Measurements from ENCODE around the gene RABGGTA. TPM values are rescaled to one million over a fixed set of nuclear protein-coding genes. Genes with fewer than 3 reads are reported as not detected.

RABGGTA gene
- total and polyA plus RNA-seq, 2 experiments from 2014 or later: 29.3 to 34.9 TPM

DNA sequence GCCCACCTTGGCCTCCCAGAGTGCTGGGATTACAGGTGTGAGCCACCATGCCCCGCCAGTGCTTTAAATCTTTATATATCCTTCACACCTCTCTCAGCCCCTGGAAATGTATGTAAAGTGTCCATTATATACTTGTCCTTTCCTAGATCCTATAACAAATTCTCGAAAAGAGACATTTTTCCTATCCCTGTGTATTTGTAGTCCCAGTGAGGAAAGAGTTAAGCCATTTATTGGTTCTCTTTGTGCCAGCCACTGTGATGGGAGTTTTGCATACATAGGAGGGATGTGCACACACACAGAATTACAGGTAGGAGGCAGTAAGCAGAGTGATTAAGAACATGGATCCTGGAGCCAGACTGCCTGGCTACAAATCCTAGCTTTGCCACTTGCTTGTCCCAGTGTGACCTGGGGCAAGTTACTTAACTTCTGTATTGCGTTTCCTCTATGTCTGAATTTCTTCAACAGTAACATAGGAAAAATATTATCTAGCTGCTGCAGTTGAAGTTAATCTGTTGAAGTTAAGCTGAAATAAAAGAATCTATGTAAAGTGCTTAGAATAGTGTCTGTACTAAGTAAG is 2.1 kb upstream of the RABGGTA start:
- no peaks in the 10 kb centered on the region for H3F3A ChIP-seq (ENCODE audit: insufficient read depth)
- H3K9me3 ChIP-seq (ENCODE audit: low read depth): no peaks in the 10 kb centered on the region
- no peak overlapping the region for H2AFZ ChIP-seq
- no peak overlapping the region for H3K27ac ChIP-seq
- no peak overlapping the region for H3K9ac ChIP-seq
- H3K36me3 ChIP-seq (ENCODE audit: low read depth): no peaks in the 10 kb centered on the region
- H4K20me1 ChIP-seq (ENCODE audit: insufficient read depth): no peaks in the 10 kb centered on the region
- 66 to 74% methylated on average over 3 of the region's 3 CpGs for WGBS, 2 experiments (ENCODE audit: low coverage in 1 of 2, low lambda C conversion rate in 2 of 2, missing lambda C conversion rate in 2 of 2)
- in situ Hi-C loops (cut with MboI): no loop called here
- peak; percentile 22 for DNase-seq
- H3K4me2 ChIP-seq (ENCODE audit: unreplicated experiment): no peak overlapping the region
- no peaks in the 10 kb centered on the region for H3K27me3 ChIP-seq (replicated peaks; ENCODE audit: insufficient read depth)
- no peak overlapping the region for H3K4me3 ChIP-seq
- TF ChIP-seq EZH2 (IDR thresholded peaks at IDR 0.05; ENCODE audit: insufficient read depth, poor library complexity, severe bottlenecking) (no peak), EZH2phosphoT487 (IDR thresholded peaks at IDR 0.05; ENCODE audit: insufficient read depth, low read depth) (no peak)
- H3K79me2 ChIP-seq (ENCODE audit: insufficient read depth): peaks cover 5% of the 10 kb centered on the region; the same call in 1 of the 2 replicates
- H3K4me1 ChIP-seq (ENCODE audit: insufficient read depth): peaks cover 3% of the 10 kb centered on the region; the same call in 1 of the 2 replicates
- H3K9me2 ChIP-seq (ENCODE audit: insufficient read depth): no peaks in the 10 kb centered on the region

DNA sequence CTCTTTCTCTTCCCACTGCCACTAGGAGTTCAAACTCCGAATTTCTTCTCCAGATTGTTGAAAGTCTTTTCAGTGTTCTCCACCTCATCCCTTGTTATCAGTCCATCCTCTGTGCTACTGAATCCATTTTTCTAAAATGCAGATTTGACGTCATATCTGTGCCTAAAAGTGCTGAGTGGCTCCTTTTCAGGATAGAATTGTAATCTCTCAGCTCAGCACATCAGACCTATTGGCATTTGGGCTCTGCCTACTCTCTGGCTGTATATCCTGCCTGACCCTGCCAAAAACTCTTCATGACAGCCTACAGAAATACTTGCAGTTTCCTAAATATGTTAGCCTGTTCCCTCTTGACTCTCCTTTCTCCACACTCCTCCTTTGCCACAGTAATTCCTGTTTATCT is 1.1 kb upstream of the RABGGTA start:
- Histone ChIP-seq H4K20me1 (ENCODE audit: insufficient read depth) (no peaks in the 10 kb centered on the region), H2AFZ (no peak overlapping the region), H3K79me2 (ENCODE audit: insufficient read depth) (peaks cover 5% of the 10 kb centered on the region; the same call in 1 of the 2 replicates), H3K9me2 (ENCODE audit: insufficient read depth) (no peaks in the 10 kb centered on the region), H3K4me1 (ENCODE audit: insufficient read depth) (peaks cover 3% of the 10 kb centered on the region; the same call in 1 of the 2 replicates), H3K9me3 (ENCODE audit: low read depth) (no peaks in the 10 kb centered on the region), H3K27me3 (replicated peaks; ENCODE audit: insufficient read depth) (no peaks in the 10 kb centered on the region), H3K4me3 (no peak overlapping the region), H3F3A (ENCODE audit: insufficient read depth) (no peaks in the 10 kb centered on the region), H3K36me3 (ENCODE audit: low read depth) (no peaks in the 10 kb centered on the region), H3K27ac (no peak overlapping the region), H3K9ac (no peak overlapping the region), H3K4me2 (ENCODE audit: unreplicated experiment) (no peak overlapping the region)
- TF ChIP-seq EZH2 (IDR thresholded peaks at IDR 0.05; ENCODE audit: insufficient read depth, poor library complexity, severe bottlenecking) (no peak), EZH2phosphoT487 (IDR thresholded peaks at IDR 0.05; ENCODE audit: insufficient read depth, low read depth) (no peak)
- WGBS, 2 experiments (ENCODE audit: low coverage in 1 of 2, low lambda C conversion rate in 2 of 2, missing lambda C conversion rate in 2 of 2): 96% methylated on average over 2 of the region's 2 CpGs
- in situ Hi-C loops (cut with MboI): no loop called here
- no peak for DNase-seq

DNA sequence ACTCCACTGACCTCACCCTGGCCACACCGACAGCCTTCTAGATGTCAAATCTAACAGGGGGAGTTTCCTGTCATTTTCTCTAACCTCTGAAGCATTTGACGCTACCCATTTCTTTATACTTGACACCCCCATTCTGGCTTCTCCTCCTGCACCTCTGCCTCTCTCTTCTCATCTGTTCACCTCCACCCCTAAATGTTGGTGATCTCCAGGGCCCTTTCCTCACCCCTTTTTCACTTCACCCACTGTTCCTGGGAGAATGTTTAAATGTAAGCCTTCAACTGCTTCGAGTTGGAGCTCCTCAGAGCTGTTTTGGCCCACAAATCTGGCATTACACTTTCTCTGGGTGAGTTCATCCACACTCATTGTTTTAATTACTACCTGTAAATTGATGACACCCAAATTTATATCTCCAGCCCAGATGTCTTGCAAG is 452 bp upstream of the RABGGTA start:
- H3K9me3 ChIP-seq (ENCODE audit: low read depth): no peaks in the 10 kb centered on the region
- WGBS, 2 experiments (ENCODE audit: low coverage in 1 of 2, low lambda C conversion rate in 2 of 2, missing lambda C conversion rate in 2 of 2): 3 to 5% methylated on average over 3 of the region's 3 CpGs
- peak overlapping the region; percentile 87 for H3K4me2 ChIP-seq (ENCODE audit: unreplicated experiment)
- no peaks in the 10 kb centered on the region for H3K36me3 ChIP-seq (ENCODE audit: low read depth)
- TF ChIP-seq EZH2phosphoT487 (IDR thresholded peaks at IDR 0.05; ENCODE audit: insufficient read depth, low read depth): no peak
- TF ChIP-seq EZH2 (IDR thresholded peaks at IDR 0.05; ENCODE audit: insufficient read depth, poor library complexity, severe bottlenecking): no peak
- H3K9ac ChIP-seq: peak overlapping the region; percentile 98
- peak overlapping the region; percentile 88 for H3K4me3 ChIP-seq
- H3F3A ChIP-seq (ENCODE audit: insufficient read depth): no peaks in the 10 kb centered on the region
- peak overlapping the region; percentile 92 for H2AFZ ChIP-seq
- H3K9me2 ChIP-seq (ENCODE audit: insufficient read depth): no peaks in the 10 kb centered on the region
- no peak for DNase-seq
- no peak overlapping the region for H3K27ac ChIP-seq
- H4K20me1 ChIP-seq (ENCODE audit: insufficient read depth): no peaks in the 10 kb centered on the region
- H3K79me2 ChIP-seq (ENCODE audit: insufficient read depth): peaks cover 5% of the 10 kb centered on the region; the same call in 1 of the 2 replicates
- H3K4me1 ChIP-seq (ENCODE audit: insufficient read depth): peaks cover 3% of the 10 kb centered on the region; the same call in 1 of the 2 replicates
- H3K27me3 ChIP-seq (replicated peaks; ENCODE audit: insufficient read depth): no peaks in the 10 kb centered on the region
- in situ Hi-C loops (cut with MboI): no loop called here

DNA sequence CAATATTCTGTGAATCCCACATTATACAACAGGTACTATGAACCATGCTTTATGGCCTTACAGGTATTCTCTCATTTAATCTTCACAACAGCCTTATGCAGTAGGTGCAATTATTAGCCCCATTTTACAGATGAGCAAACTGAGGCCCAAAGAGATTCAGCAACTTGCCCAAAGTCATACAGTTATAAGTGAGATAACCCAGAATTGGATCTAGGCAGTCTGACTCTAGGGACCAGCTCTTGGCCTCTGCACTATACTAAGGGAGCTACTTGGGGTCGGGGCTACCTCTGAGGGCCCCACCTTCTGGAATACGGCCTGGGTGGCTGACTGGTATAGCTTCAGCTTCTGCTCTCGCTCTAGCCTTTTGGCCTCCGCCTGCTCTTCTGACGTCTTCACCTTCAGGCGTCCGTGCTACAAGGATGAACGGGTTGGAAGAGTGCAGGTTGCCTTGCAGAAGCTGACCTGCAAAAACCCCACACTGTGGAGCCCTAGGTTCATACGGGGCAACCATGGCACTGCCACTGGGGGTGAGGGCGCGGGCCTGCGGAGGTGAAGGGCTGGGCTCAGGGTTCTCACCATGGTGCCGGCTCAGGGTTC is 762 bp downstream of the RABGGTA start:
- Histone ChIP-seq H3K27ac (no peak overlapping the region), H3K9ac (peak overlapping the region; percentile 98), H3K9me3 (ENCODE audit: low read depth) (no peaks in the 10 kb centered on the region), H3K4me3 (peak overlapping the region; percentile 88), H3K27me3 (replicated peaks; ENCODE audit: insufficient read depth) (no peaks in the 10 kb centered on the region), H4K20me1 (ENCODE audit: insufficient read depth) (no peaks in the 10 kb centered on the region), H3K4me2 (ENCODE audit: unreplicated experiment) (peak overlapping the region; percentile 87), H3K4me1 (ENCODE audit: insufficient read depth) (peaks cover 3% of the 10 kb centered on the region; the same call in 1 of the 2 replicates), H3K79me2 (ENCODE audit: insufficient read depth) (peaks cover 5% of the 10 kb centered on the region; the same call in 1 of the 2 replicates), H3K9me2 (ENCODE audit: insufficient read depth) (no peaks in the 10 kb centered on the region), H3F3A (ENCODE audit: insufficient read depth) (no peaks in the 10 kb centered on the region), H3K36me3 (ENCODE audit: low read depth) (no peaks in the 10 kb centered on the region), H2AFZ (peak overlapping the region; percentile 92)
- in situ Hi-C loops (cut with MboI): no loop called here
- TF ChIP-seq EZH2 (IDR thresholded peaks at IDR 0.05; ENCODE audit: insufficient read depth, poor library complexity, severe bottlenecking) (no peak), EZH2phosphoT487 (IDR thresholded peaks at IDR 0.05; ENCODE audit: insufficient read depth, low read depth) (no peak)
- DNase-seq: peak; percentile 55
- 11 to 12% methylated on average over 13 of the region's 13 CpGs for WGBS, 2 experiments (ENCODE audit: low coverage in 1 of 2, low lambda C conversion rate in 2 of 2, missing lambda C conversion rate in 2 of 2)

Measured in GM23248 (cell line).